ENCODE results near the gene CCL19.

CCL19 gene

GRCh38 chr9:34669809-34670562, 21.1 kb downstream of the CCL19 start:
- no peak for TF ChIP-seq CTCF (conservative IDR thresholded peaks at IDR 0.05; ENCODE audit: low read length)
- no peak overlapping the region for H3K4me3 ChIP-seq (ENCODE audit: low read length)
- DNase-seq (ENCODE audit: low read depth): no peak

- H3K4me3 ChIP-seq (ENCODE audit: low read length): peak overlapping the region; percentile 97
- DNase-seq (ENCODE audit: low read depth): peak; percentile 93
- TF ChIP-seq CTCF (conservative IDR thresholded peaks at IDR 0.05; ENCODE audit: low read length): no peak
Measured at GRCh38 chr9:34665381-34666250, 25.5 kb downstream of the CCL19 start.

- DNase-seq (ENCODE audit: low read depth): no peak
- H3K4me3 ChIP-seq (ENCODE audit: low read length): peak overlapping the region; percentile 70
- no peak for TF ChIP-seq CTCF (conservative IDR thresholded peaks at IDR 0.05; ENCODE audit: low read length)
Measured at GRCh38 chr9:34665067-34665380, 26.1 kb downstream of the CCL19 start.

- peak; percentile 84 for DNase-seq (ENCODE audit: low read depth)
- peak overlapping the region; percentile 70 for H3K4me3 ChIP-seq (ENCODE audit: low read length)
- peak; percentile 100 for TF ChIP-seq CTCF (conservative IDR thresholded peaks at IDR 0.05; ENCODE audit: low read length)
Measured at GRCh38 chr9:34664281-34665066, 26.6 kb downstream of the CCL19 start.

GRCh38 chr9:34663303-34663605, 27.8 kb downstream of the CCL19 start:
- TF ChIP-seq CTCF (conservative IDR thresholded peaks at IDR 0.05; ENCODE audit: low read length): no peak
- no peak for DNase-seq (ENCODE audit: low read depth)
- H3K4me3 ChIP-seq (ENCODE audit: low read length): no peak overlapping the region

- no peak for DNase-seq (ENCODE audit: low read depth)
- no peak within 1 kb of the TSS for H3K4me3 ChIP-seq (ENCODE audit: low read length)
- TF ChIP-seq CTCF (conservative IDR thresholded peaks at IDR 0.05; ENCODE audit: low read length): no peak
Measured at GRCh38 chr9:34662526-34663302, 28.4 kb downstream of the CCL19 start, which contains the start of gene CCL27. TSS of gene CCL27 (minus strand) at chr9:34662657. CDS start at chr9:34662633, 24 bp downstream.
